ENCODE results near the gene PNMA6F. TPM values are rescaled to one million over a fixed set of nuclear protein-coding genes. Genes with fewer than 3 reads are reported as not detected.
"Not testable (repeated sequence)": the region's sequence is repeated elsewhere in the genome, so short reads cannot be mapped to it uniquely, and the experiment has no call there.

PNMA6F gene
- total RNA-seq, 1 experiment from 2014 or later = not detected

DNA sequence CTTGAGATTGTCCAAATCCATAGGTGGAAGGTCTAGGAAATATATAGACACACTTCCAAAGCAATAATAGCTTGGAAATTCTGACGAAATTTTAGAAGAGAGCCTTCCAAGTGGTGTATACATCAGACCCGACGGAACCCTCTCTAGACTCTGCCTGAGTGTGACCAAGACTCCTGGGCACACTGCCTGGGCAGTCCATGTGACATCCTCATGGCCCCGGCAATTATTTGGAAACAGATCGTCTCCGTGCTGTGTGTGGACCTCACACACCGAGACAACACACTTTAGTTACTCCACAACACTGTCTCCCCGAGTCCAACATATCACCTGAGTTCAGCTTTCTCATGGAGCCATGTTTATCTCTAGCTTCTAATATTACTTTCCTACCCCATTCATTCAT is 42.3 kb downstream of the PNMA6F start:
- H3K27me3 ChIP-seq (ENCODE audit: low read length); H4K20me1 ChIP-seq (ENCODE audit: insufficient read depth, low read depth, low read length); H3K4me2 ChIP-seq (ENCODE audit: low read depth, low read length, poor library complexity, severe bottlenecking); H2AFZ ChIP-seq (ENCODE audit: low read length); H3K36me3 ChIP-seq (ENCODE audit: insufficient read depth, low read length); H3K9me2 ChIP-seq (replicated peaks; ENCODE audit: insufficient read depth, low read length); H3K79me2 ChIP-seq (ENCODE audit: low read length); H3K4me3 ChIP-seq (ENCODE audit: low read length); H3K27ac ChIP-seq (ENCODE audit: low read length); H3K9me3 ChIP-seq (ENCODE audit: low read length); DNase-seq; H3K9ac ChIP-seq (ENCODE audit: low read length); H3K4me1 ChIP-seq (ENCODE audit: low read length): not testable (repeated sequence)

DNA sequence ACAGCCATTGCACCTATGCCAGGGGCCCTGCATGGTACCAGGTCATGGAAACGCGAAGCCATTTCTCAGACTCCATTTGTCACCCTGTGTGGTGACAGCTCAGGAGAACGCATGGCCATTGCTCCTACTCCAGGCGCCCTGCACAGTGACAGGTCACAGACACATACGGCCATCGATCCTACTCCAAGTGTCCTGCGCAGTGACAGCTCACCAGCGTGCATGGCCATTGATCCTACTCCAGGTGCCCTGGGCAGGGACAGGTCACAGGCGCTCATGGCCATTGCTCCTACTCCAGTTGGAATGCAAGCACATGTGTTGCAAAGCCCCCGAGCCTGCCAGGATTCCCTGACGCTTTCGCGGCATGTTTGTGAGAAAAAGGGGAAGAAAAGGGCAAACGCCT is 45.5 kb downstream of the PNMA6F start:
- H3K79me2 ChIP-seq (ENCODE audit: low read length); H3K9me2 ChIP-seq (replicated peaks; ENCODE audit: insufficient read depth, low read length); DNase-seq; H3K36me3 ChIP-seq (ENCODE audit: insufficient read depth, low read length); H3K9me3 ChIP-seq (ENCODE audit: low read length); H3K9ac ChIP-seq (ENCODE audit: low read length); H3K4me3 ChIP-seq (ENCODE audit: low read length); H3K4me1 ChIP-seq (ENCODE audit: low read length); H3K27me3 ChIP-seq (ENCODE audit: low read length); H3K4me2 ChIP-seq (ENCODE audit: low read depth, low read length, poor library complexity, severe bottlenecking); H3K27ac ChIP-seq (ENCODE audit: low read length); H2AFZ ChIP-seq (ENCODE audit: low read length); H4K20me1 ChIP-seq (ENCODE audit: insufficient read depth, low read depth, low read length): not testable (repeated sequence)

DNA sequence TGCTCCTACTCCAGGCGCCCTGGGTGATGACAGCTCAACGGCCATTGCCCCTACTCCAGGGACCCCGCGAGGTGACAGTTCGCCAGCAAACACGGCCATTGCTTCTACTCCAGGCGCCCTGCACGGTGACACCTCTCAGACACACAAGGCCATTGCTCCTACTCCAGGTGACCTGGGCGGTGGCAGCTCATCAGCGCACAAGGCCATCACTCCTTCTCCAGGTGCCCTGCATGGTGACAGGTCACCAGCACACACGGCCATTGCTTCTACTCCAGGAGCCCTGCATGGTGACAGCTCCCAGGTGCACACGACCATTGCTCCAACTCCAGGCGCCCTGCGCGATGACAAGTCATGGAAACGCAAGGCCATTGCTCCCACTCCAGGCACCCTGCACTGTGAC is 46.1 kb downstream of the PNMA6F start:
- not testable (repeated sequence) for H3K36me3 ChIP-seq (ENCODE audit: insufficient read depth, low read length); H3K9ac ChIP-seq (ENCODE audit: low read length); H3K4me3 ChIP-seq (ENCODE audit: low read length); H3K27ac ChIP-seq (ENCODE audit: low read length); H2AFZ ChIP-seq (ENCODE audit: low read length); H3K4me2 ChIP-seq (ENCODE audit: low read depth, low read length, poor library complexity, severe bottlenecking); DNase-seq; H3K9me3 ChIP-seq (ENCODE audit: low read length); H3K27me3 ChIP-seq (ENCODE audit: low read length); H4K20me1 ChIP-seq (ENCODE audit: insufficient read depth, low read depth, low read length); H3K79me2 ChIP-seq (ENCODE audit: low read length); H3K4me1 ChIP-seq (ENCODE audit: low read length); H3K9me2 ChIP-seq (replicated peaks; ENCODE audit: insufficient read depth, low read length)

DNA sequence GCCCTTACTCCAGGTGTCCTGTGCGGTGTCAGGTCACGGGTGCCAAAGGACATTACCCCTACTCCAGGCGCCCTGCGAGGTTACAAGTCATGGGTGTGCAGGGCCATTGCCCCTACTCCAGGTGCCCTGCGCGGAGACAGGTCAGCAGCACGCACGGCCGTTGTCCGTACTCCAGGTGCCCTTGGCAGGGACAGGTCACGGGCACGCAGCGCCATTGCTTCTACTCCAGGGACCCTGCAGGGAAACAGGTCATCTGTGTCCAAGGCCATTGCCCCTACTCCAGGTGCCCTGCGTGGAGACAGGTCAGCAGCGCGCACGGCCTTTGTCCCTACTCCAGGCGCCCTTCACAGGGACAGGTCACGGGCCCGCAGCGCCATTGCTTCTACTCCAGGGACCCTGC is 49.0 kb downstream of the PNMA6F start:
- H3K4me1 ChIP-seq (ENCODE audit: low read length); H2AFZ ChIP-seq (ENCODE audit: low read length); H3K4me2 ChIP-seq (ENCODE audit: low read depth, low read length, poor library complexity, severe bottlenecking); H4K20me1 ChIP-seq (ENCODE audit: insufficient read depth, low read depth, low read length); H3K27me3 ChIP-seq (ENCODE audit: low read length); H3K36me3 ChIP-seq (ENCODE audit: insufficient read depth, low read length); H3K9me3 ChIP-seq (ENCODE audit: low read length); H3K9me2 ChIP-seq (replicated peaks; ENCODE audit: insufficient read depth, low read length); H3K27ac ChIP-seq (ENCODE audit: low read length); H3K4me3 ChIP-seq (ENCODE audit: low read length); H3K9ac ChIP-seq (ENCODE audit: low read length); H3K79me2 ChIP-seq (ENCODE audit: low read length); DNase-seq: not testable (repeated sequence)

DNA sequence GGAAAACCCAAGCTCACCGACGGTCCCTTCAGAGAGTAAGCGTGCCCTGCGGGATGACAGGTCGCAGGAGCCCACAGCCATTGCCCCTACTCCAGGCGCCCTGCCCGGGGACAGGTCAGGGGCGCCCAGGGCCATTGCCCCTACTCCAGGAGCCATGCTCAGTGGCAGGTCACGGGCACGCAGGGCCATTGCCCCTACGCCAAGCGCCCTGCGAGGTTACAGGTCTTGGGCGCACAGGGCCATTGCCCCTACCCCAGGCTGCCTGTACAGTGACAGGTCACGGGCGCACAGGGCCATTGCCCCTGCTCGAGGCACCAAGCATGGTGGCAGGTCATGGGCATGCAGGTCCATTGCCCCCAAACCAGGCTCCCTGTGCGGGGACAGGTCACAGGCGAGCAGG is 49.5 kb downstream of the PNMA6F start:
- not testable (repeated sequence) for H3K4me2 ChIP-seq (ENCODE audit: low read depth, low read length, poor library complexity, severe bottlenecking); H2AFZ ChIP-seq (ENCODE audit: low read length); H4K20me1 ChIP-seq (ENCODE audit: insufficient read depth, low read depth, low read length); H3K4me3 ChIP-seq (ENCODE audit: low read length); H3K27me3 ChIP-seq (ENCODE audit: low read length); H3K9me2 ChIP-seq (replicated peaks; ENCODE audit: insufficient read depth, low read length); H3K79me2 ChIP-seq (ENCODE audit: low read length); H3K4me1 ChIP-seq (ENCODE audit: low read length); H3K27ac ChIP-seq (ENCODE audit: low read length); H3K9ac ChIP-seq (ENCODE audit: low read length); H3K9me3 ChIP-seq (ENCODE audit: low read length); H3K36me3 ChIP-seq (ENCODE audit: insufficient read depth, low read length); DNase-seq

Small RNA genes within 50 kb of the gene (small RNA-seq; reads per million reads assigned to genes)
- not detected for gene AC152007.1

Other genes with a start within 250 kb of the PNMA6F start
- gene PNMA6A, start 249.3 kb downstream of the PNMA6F start, total RNA-seq (2014; rRNA removed; shearing (Covaris generic); ENCODE audit: low replicate concordance) = not detected in 2 replicates
- gene MAGEA1, start 142.5 kb downstream of the PNMA6F start, total RNA-seq (2014; rRNA removed; shearing (Covaris generic); ENCODE audit: low replicate concordance) = 31.6 and 46.4 TPM in 2 replicates
- gene ZNF275, start 12.4 kb upstream of the PNMA6F start, total RNA-seq (2014; rRNA removed; shearing (Covaris generic); ENCODE audit: low replicate concordance) = 15.7 and 16.6 TPM in 2 replicates
- gene PNMA6E, start 79.6 kb upstream of the PNMA6F start, total RNA-seq (2014; rRNA removed; shearing (Covaris generic); ENCODE audit: low replicate concordance) = not detected in 2 replicates
- gene ZFP92, start 89.7 kb upstream of the PNMA6F start, total RNA-seq (2014; rRNA removed; shearing (Covaris generic); ENCODE audit: low replicate concordance) = not detected in 2 replicates
- 0.30 and 1.2 TPM in 2 replicates for gene TREX2, start 124.3 kb upstream of the PNMA6F start, total RNA-seq (2014; rRNA removed; shearing (Covaris generic); ENCODE audit: low replicate concordance)
- 36.2 and 47.6 TPM in 2 replicates for gene HAUS7, start 148.8 kb upstream of the PNMA6F start, total RNA-seq (2014; rRNA removed; shearing (Covaris generic); ENCODE audit: low replicate concordance)
- gene BGN, start 173.2 kb upstream of the PNMA6F start, total RNA-seq (2014; rRNA removed; shearing (Covaris generic); ENCODE audit: low replicate concordance) = not detected in 2 replicates
- not detected in 2 replicates for gene ATP2B3, start 195.9 kb upstream of the PNMA6F start, total RNA-seq (2014; rRNA removed; shearing (Covaris generic); ENCODE audit: low replicate concordance)